ENCODE results near the gene OR6C2. TPM values are rescaled to one million over a fixed set of nuclear protein-coding genes. Genes with fewer than 3 reads are reported as not detected.
"Not testable (repeated sequence)": the region's sequence is repeated elsewhere in the genome, so short reads cannot be mapped to it uniquely, and the experiment has no call there.

The OR6C2 gene
- total RNA-seq, 4 donors from 2014 or later: 1.3 TPM; not detected in 3

DNA sequence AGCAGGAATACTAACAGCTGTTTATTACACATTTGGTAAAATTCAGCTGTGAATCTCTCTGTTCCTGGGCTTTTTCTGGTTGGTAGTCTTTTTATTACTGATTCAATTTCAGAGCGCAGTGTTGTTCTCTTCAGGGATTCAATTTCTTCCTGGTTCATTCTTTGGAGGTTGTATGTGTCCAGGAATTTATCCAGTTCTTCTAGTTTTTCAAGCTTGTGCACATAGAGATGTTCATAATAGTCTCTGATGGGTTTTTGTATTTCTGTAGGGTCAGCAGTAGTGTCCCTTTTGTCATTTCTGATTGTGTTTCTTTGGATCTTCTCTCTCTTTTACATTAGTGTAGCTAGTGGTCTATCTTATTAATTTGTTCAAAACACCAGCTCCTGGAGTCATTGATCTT, 26.9 kb upstream of the OR6C2 start:
- 79% methylated on average over 1 of the region's 1 CpG for WGBS
- Histone ChIP-seq H3K27me3 (peaks cover 3% of the 10 kb centered on the region), H3K4me3 (no peak overlapping the region), H3K4me1 (no peaks in the 10 kb centered on the region), H3K36me3 (no peaks in the 10 kb centered on the region), H3K27ac (no peak overlapping the region), H3K9me3 (peaks cover 8% of the 10 kb centered on the region)
- DNase-seq (ENCODE audit: low spot score in 2 of 2): no peak
- no peak for TF ChIP-seq POLR2A (IDR thresholded peaks at IDR 0.05)
- no peak for TF ChIP-seq EP300 (IDR thresholded peaks at IDR 0.05)
- no peak for TF ChIP-seq POLR2AphosphoS5 (IDR thresholded peaks at IDR 0.05)
- TF ChIP-seq CTCF (IDR thresholded peaks at IDR 0.05): no peak

- DNase-seq (ENCODE audit: low spot score in 2 of 2): no peak
- WGBS: 77% methylated on average over 2 of the region's 2 CpGs
Observed at GRCh38 chr12:55420307-55420962, 23.4 kb upstream of the OR6C2 start.

DNA sequence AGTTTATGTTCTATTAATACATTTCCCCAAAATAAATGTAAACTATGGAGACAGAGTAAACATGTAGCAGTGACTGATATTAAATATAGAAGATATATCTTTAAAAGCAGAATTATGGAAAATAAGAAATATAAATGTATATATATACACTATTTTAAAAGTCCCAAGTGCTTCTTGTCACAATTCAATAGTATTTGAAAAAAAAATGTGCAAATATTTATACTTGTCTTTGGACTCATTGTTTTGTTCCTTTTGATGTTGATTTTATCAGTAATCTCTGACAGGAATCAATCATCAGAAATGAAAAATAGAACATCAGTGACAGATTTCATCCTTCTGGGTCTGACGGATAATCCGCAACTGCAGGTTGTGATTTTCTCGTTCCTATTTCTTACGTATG, 17.9 kb upstream of the OR6C2 start, which contains the start of gene OR6C76:
OR6C76 (plus strand) TSS at position 301 of the 400 bp plus-strand sequence; CDS start at position 301, 0 bp downstream.
- no peaks in the 10 kb centered on the region for H3K27me3 ChIP-seq
- TF ChIP-seq POLR2AphosphoS5 (IDR thresholded peaks at IDR 0.05): no peak
- no peak for TF ChIP-seq CTCF (IDR thresholded peaks at IDR 0.05)
- TF ChIP-seq POLR2A (IDR thresholded peaks at IDR 0.05): no peak
- TF ChIP-seq EP300 (IDR thresholded peaks at IDR 0.05): no peak
- H3K4me3 ChIP-seq: no peak within 1 kb of the TSS
- no peak for DNase-seq (ENCODE audit: low spot score in 2 of 2)
- 81% methylated on average over 4 of the region's 4 CpGs for WGBS
- H3K4me1 ChIP-seq: no peaks in the 10 kb centered on the region
- no peaks in the 10 kb centered on the region for H3K36me3 ChIP-seq
- no peak within 1 kb of the TSS for H3K27ac ChIP-seq
- no peaks in the 10 kb centered on the region for H3K9me3 ChIP-seq

More at GRCh38 chr12:55420307-55420962, 23.4 kb upstream of the OR6C2 start:
- Histone ChIP-seq H3K4me3 (no peak overlapping the region), H3K4me1 (no peaks in the 10 kb centered on the region), H3K36me3 (no peaks in the 10 kb centered on the region), H3K9me3 (peaks cover 8% of the 10 kb centered on the region), H3K27ac (no peak overlapping the region), H3K27me3 (peaks cover 3% of the 10 kb centered on the region)
- no peak for TF ChIP-seq EP300 (IDR thresholded peaks at IDR 0.05)
- no peak for TF ChIP-seq POLR2A (IDR thresholded peaks at IDR 0.05)
- no peak for TF ChIP-seq POLR2AphosphoS5 (IDR thresholded peaks at IDR 0.05)
- TF ChIP-seq CTCF (IDR thresholded peaks at IDR 0.05): no peak

DNA sequence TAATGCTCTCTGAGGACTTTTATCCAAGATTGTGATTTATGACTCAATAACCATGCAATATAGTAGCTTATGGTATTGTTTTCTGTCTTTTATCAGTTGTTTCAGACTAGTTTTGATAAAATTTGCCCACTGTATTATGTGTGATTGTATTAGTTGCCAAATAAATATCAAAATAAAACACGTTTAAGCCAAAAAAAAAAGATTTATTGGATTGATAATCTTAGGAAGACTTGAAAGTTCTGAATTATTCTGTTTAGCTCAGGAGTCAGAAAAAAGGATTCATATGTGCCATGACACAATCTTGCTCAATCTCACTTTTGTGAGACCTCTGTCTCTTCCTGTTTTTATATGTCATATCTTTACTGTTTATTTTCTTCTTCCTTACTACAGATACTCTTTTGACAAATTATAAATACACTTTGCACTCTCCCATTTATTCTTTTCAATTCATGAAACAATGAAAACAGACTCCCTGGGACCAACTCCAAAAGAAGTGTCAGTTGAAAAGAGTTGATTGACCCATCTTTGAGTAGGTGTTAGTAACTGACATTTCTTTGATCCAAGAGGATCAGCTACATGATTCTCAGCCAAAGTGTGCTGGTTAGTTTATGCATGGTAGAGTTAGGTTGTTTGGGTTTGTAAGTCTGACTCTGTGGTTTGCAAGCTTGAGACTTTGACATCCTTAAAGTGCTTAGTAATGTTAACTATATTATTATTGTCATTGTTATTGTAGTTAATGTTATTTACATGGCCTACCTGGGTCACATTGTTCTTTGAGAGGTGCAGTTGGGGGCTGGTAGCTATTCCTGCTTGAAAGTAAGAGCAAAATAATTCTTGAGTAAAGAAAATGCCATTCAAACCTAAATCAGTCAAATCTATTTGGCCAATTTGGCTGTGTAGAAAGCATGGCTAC, 15.3 kb upstream of the OR6C2 start:
- DNase-seq (ENCODE audit: low spot score in 2 of 2): no peak
- Histone ChIP-seq H3K27ac (no peak overlapping the region), H3K27me3 (no peaks in the 10 kb centered on the region), H3K9me3 (no peaks in the 10 kb centered on the region), H3K4me3 (no peak overlapping the region), H3K4me1 (no peaks in the 10 kb centered on the region), H3K36me3 (no peaks in the 10 kb centered on the region)
- TF ChIP-seq POLR2A (IDR thresholded peaks at IDR 0.05) (no peak), EP300 (IDR thresholded peaks at IDR 0.05) (no peak), CTCF (IDR thresholded peaks at IDR 0.05) (no peak), POLR2AphosphoS5 (IDR thresholded peaks at IDR 0.05) (no peak)
- WGBS: 32% methylated on average over 1 of the region's 1 CpG

DNA sequence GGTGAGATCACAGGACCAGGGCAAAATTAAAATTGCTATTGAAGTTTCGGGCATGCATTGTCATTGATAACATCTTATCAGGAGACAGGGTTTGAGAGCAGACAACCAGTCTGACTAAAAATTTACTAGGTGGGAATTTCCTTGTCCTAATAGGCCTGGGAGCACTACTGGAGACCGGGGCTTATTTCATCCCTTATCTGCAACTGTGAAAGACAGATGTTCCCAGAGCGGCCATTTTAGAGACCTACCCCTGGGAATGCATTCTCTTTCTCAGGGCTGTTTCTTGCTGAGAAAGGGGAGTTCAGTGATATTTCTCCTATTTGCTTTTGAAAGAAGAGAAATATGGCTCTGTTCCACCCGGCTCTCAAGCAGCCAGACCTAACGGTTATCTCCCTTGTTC, 2.6 kb upstream of the OR6C2 start:
- 79% methylated on average over 5 of the region's 5 CpGs for WGBS
- H3K27ac ChIP-seq; H3K36me3 ChIP-seq; DNase-seq (ENCODE audit: low spot score in 2 of 2); H3K9me3 ChIP-seq; H3K4me3 ChIP-seq; H3K4me1 ChIP-seq; H3K27me3 ChIP-seq: not testable (repeated sequence)
